Activated CD4-positive, alpha-beta T cell treated with anti-CD3 and anti-CD28 coated beads for 48 hours (primary cell): Measurements from ENCODE around the gene GDI1.

Experiments used
- DNase-seq: peaks from one replicate; pipeline ENCODE4 v3.0.0-alpha.2; 2020

GDI1 gene

GRCh38 chrX:154464806-154465365 is 27.9 kb downstream of the GDI1 start:
- DNase-seq: no peak

GRCh38 chrX:154465601-154466000 is 28.6 kb downstream of the GDI1 start:
- no peak for DNase-seq

- DNase-seq: no peak
Measured at GRCh38 chrX:154466036-154466435, 29.1 kb downstream of the GDI1 start.

GRCh38 chrX:154466907-154467306 is 30.0 kb downstream of the GDI1 start:
- DNase-seq: no peak

- DNase-seq: no peak
Measured at GRCh38 chrX:154467556-154467955, 30.6 kb downstream of the GDI1 start.

- no peak for DNase-seq
Measured at GRCh38 chrX:154468217-154468616, 31.3 kb downstream of the GDI1 start.

GRCh38 chrX:154469114-154469513 is 32.2 kb downstream of the GDI1 start:
- no peak for DNase-seq

GRCh38 chrX:154469880-154470279 is 32.9 kb downstream of the GDI1 start:
- no peak for DNase-seq

- DNase-seq: no peak
Measured at GRCh38 chrX:154470434-154470833, 33.5 kb downstream of the GDI1 start.

GRCh38 chrX:154470914-154471568 is 34.1 kb downstream of the GDI1 start:
- no peak for DNase-seq

GRCh38 chrX:154471839-154472684 is 35.1 kb downstream of the GDI1 start:
- DNase-seq: no peak

GRCh38 chrX:154472685-154473632 is 36.0 kb downstream of the GDI1 start:
- DNase-seq: no peak

- DNase-seq: no peak
Measured at GRCh38 chrX:154473683-154474082, 36.7 kb downstream of the GDI1 start.

- DNase-seq: no peak
Measured at GRCh38 chrX:154476821-154477220, 39.9 kb downstream of the GDI1 start.

GRCh38 chrX:154477891-154478477 is 41.0 kb downstream of the GDI1 start:
- DNase-seq: no peak

- DNase-seq: peak; percentile 95
Measured at GRCh38 chrX:154478728-154479622, 42.0 kb downstream of the GDI1 start, which contains the start of gene LAGE3. Gene LAGE3 (minus strand): TSS chrX:154479281. CDS start chrX:154478915, 366 bp downstream.

- no peak for DNase-seq
Measured at GRCh38 chrX:154481195-154481594, 44.2 kb downstream of the GDI1 start.

GRCh38 chrX:154481911-154482601 is 45.1 kb downstream of the GDI1 start:
- no peak for DNase-seq

- no peak for DNase-seq
Measured at GRCh38 chrX:154482786-154483185, 45.8 kb downstream of the GDI1 start.

- DNase-seq: no peak
Measured at GRCh38 chrX:154483325-154483724, 46.4 kb downstream of the GDI1 start.
